Body of pancreas (tissue), 4 donors: ENCODE data around the gene ZNF281. TPM values are rescaled to one million over a fixed set of nuclear protein-coding genes. Genes with fewer than 3 reads are reported as not detected.

ENCODE experiments used
- ATAC-seq: fragments of 150-250 bp; one replicate; pipeline ENCODE4 v1.9.1; 2016
- DNase-seq, 4 donors: peaks; one replicate each; pipeline ENCODE4 v3.0.0-alpha.2; 2019
- H3K27ac ChIP-seq, 4 donors: fragments of 200-600 bp; sonication (generic); 1 replicate in 3 of 4; 2 replicates in 1 of 4; pipeline versions ENCODE4 v1.5.1 to v1.6.1; 2016 to 2019; ENCODE audit warnings: mild to moderate bottlenecking in 1 of 4, mixed read lengths in 1 of 4, moderate library complexity in 1 of 4
- H3K27me3 ChIP-seq, 2 donors: fragments of 200-600 bp; sonication (generic); one replicate each; pipeline ENCODE4 v1.6.0; 2016; ENCODE audit warnings: mild to moderate bottlenecking in 1 of 2
- H3K36me3 ChIP-seq, 2 donors: fragments of 200-600 bp; sonication (generic); replicated peaks in 1 of 2; 2 replicates each; pipeline ENCODE4 v1.5.1; 2016; ENCODE audit warnings: low read depth in 2 of 2; ENCODE audit not compliant: insufficient read depth in 1 of 2
- H3K4me1 ChIP-seq: fragments of 200-600 bp; sonication (generic); one replicate; pipeline ENCODE4 v1.6.0; 2016
- H3K4me3 ChIP-seq, 2 donors: fragments of 200-600 bp; sonication (generic); 1 replicate in 1 of 2; 2 replicates in 1 of 2; pipeline ENCODE4 v1.5.1; 2016 to 2019
- H3K9me3 ChIP-seq, 3 donors: fragments of 200-600 bp; sonication (generic); 1 replicate in 2 of 3; 2 replicates in 1 of 3; pipeline ENCODE4 v1.5.1; 2016
- POLR2A ChIP-seq, 3 donors: fragments of 450-650 bp; IDR thresholded peaks; one replicate each; pipeline ENCODE4 v1.6.1; 2016; ENCODE audit warnings: antibody characterized with exemption in 3 of 3, mild to moderate bottlenecking in 2 of 3
- WGBS, 2 donors: methylation state at CpG; one replicate each; pipeline ENCODE4 v1.1.5; 2017; 5-methylcytosine and 5-hydroxymethylcytosine counted together
- intact Hi-C: fragments of 100-400 bp; cut with DNase I; formaldehyde crosslinking; loops from one replicate; pipeline ENCODE4 v1.15.1; 2023
- total RNA-seq, 2 donors: library from RNA; depleted of rRNA; stranded (reverse); fragments of >200 nt; gene quantifications; one replicate each; pipeline ENCODE4 v1.1.0, GENCODE V29; 2016
- TF ChIP-seq, protein P1 (sequence below), 7 experiments: fragments of 450-650 bp in 4 of 7; fragments of 200-600 bp in 3 of 7; sonication (generic) in 3 of 7; IDR thresholded peaks; one replicate each; pipeline ENCODE4 v1.5.1; 2016 to 2019; ENCODE audit warnings: antibody characterized with exemption in 7 of 7

Gene ZNF281
- total RNA-seq, 2 donors from 2014 or later = 6.5 to 7.9 TPM

DNA sequence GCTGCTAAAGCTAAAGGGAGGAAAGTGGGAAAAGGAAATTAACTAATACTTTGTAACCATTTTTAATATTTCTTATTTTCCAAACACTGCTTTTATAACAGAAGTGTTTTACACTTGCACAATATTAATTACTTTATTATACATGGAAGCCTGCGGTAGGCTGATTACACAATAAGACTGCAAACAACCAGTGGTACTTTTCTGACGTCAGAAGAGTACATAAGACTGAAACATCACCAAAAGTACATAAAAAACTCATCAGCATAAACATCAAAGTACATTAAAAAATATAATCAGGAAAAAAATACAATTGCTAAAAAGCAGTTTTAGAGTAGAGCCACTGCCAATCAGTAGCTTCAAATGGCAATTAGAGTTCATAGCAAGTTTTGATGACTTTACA lies 4.6 kb downstream of the ZNF281 start:
- WGBS, 2 donors = 16% methylated on average over 2 of the region's 2 CpGs
- Histone ChIP-seq H3K9me3 (no peaks in the 10 kb centered on the region), H3K4me3 (no peak overlapping the region), H3K4me1 (peaks cover 53% of the 10 kb centered on the region), H3K27me3 (no peaks in the 10 kb centered on the region), H3K36me3 (no peaks in the 10 kb centered on the region), H3K27ac (no peak overlapping the region)
- intact Hi-C loops = no loop called here
- ATAC-seq = no peak
- TF ChIP-seq, protein P1, sequence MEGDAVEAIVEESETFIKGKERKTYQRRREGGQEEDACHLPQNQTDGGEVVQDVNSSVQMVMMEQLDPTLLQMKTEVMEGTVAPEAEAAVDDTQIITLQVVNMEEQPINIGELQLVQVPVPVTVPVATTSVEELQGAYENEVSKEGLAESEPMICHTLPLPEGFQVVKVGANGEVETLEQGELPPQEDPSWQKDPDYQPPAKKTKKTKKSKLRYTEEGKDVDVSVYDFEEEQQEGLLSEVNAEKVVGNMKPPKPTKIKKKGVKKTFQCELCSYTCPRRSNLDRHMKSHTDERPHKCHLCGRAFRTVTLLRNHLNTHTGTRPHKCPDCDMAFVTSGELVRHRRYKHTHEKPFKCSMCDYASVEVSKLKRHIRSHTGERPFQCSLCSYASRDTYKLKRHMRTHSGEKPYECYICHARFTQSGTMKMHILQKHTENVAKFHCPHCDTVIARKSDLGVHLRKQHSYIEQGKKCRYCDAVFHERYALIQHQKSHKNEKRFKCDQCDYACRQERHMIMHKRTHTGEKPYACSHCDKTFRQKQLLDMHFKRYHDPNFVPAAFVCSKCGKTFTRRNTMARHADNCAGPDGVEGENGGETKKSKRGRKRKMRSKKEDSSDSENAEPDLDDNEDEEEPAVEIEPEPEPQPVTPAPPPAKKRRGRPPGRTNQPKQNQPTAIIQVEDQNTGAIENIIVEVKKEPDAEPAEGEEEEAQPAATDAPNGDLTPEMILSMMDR (IDR thresholded peaks at IDR 0.05) = no peak
- TF ChIP-seq POLR2A (IDR thresholded peaks at IDR 0.05) = no peak
- DNase-seq = peak in 1 of 4 donors; percentile 23

DNA sequence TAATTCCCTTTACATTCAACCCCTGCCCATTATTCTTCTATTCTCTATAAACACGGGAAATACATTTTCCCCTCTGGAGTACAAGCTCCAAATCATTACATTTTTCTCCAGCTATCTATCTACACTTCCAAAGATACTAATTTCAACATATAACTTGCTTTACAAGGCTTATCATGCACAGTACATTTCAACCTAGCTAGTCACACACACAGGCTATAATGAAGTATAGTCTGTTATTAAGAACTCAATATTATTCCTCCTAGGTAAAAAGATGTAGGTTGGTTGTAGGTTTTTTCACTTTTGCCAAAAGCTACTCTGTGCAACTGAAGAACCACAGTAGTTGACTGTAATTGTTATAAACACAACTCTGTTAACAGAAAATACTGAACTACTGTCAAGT lies 8.1 kb downstream of the ZNF281 start:
- Histone ChIP-seq H3K4me1 (peaks cover 29% of the 10 kb centered on the region), H3K27ac (no peak overlapping the region), H3K36me3 (no peaks in the 10 kb centered on the region), H3K4me3 (no peak overlapping the region), H3K9me3 (no peaks in the 10 kb centered on the region), H3K27me3 (no peaks in the 10 kb centered on the region)
- ATAC-seq = no peak
- intact Hi-C loops = no loop called here
- TF ChIP-seq, protein P1 (IDR thresholded peaks at IDR 0.05) = no peak
- no peak for TF ChIP-seq POLR2A (IDR thresholded peaks at IDR 0.05)
- 50 to 53% methylated on average over 1 of the region's 1 CpG for whole genome bisulfite sequencing, 2 donors
- no peak for DNase-seq

DNA sequence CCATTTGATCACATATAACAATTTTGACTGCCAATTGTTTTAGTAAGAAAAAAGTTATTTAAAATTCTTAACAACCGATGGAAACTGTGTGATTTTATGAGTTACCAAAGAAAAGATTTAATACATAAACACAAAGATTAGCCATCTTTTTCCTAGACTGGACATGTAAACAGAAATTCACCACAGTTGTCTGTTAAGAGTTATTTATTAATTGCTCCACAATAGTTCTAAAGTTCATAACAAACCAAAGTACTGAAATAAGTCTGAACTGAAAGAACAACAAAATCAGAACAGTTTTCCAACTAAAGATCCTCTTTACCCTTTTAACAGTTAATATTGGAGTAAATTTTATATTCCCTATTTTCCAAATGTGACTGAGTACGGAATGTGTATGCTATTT lies 8.6 kb downstream of the ZNF281 start:
- no peak for ATAC-seq
- intact Hi-C loops = no loop called here
- Histone ChIP-seq H3K27ac (no peak overlapping the region), H3K27me3 (no peaks in the 10 kb centered on the region), H3K4me1 (peaks cover 27% of the 10 kb centered on the region), H3K36me3 (no peaks in the 10 kb centered on the region), H3K9me3 (no peaks in the 10 kb centered on the region), H3K4me3 (no peak overlapping the region)
- TF ChIP-seq, protein P1 (IDR thresholded peaks at IDR 0.05) = no peak
- TF ChIP-seq POLR2A (IDR thresholded peaks at IDR 0.05) = no peak
- WGBS, 2 donors = 70 to 71% methylated on average over 2 of the region's 2 CpGs
- DNase-seq = no peak

DNA sequence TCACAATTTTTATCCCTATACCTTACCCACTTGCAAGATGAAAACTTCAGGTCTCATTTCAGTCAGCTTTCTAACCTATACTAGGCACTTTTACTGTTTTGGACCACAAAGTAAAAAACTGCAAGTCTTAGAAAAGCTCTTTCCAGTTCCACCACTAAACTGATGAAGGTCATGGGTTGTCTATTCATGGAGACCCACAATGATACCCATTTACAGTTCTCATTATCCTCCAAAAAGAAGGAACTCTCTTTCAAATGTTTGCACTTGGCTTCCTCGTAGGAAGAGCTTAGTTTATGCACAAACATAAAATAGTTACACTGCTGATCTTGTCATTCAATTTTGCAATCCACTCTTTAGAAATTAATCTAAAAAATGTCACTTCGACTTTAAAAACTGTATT lies 9.3 kb downstream of the ZNF281 start:
- no peaks in the 10 kb centered on the region for H3K9me3 ChIP-seq
- H3K27ac ChIP-seq = no peak overlapping the region
- no peak for TF ChIP-seq POLR2A (IDR thresholded peaks at IDR 0.05)
- TF ChIP-seq, protein P1 (IDR thresholded peaks at IDR 0.05) = no peak
- intact Hi-C loops = no loop called here
- H3K4me3 ChIP-seq = no peak overlapping the region
- peaks cover 20% of the 10 kb centered on the region for H3K4me1 ChIP-seq
- DNase-seq (no peak), ATAC-seq (no peak)
- H3K27me3 ChIP-seq = no peaks in the 10 kb centered on the region
- no peaks in the 10 kb centered on the region for H3K36me3 ChIP-seq
- 58 to 69% methylated on average over 2 of the region's 2 CpGs for WGBS, 2 donors

DNA sequence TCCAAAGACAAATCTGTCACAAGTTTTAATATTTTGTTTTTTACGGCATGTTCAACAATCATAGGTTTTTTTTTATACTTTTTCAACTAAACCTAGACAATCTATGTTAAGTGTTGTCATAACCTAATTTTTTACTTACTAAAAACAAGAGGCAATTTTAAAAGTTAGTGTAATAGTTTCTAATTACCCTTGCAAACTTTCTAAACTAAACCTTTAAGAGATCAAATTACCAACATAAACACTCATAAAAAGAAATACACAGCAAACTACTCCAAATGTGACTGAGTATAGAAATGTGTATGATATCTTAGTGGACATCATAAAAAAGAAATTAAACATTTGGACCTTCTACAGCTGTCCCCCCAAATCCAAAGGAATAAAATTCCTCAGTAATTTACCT lies 10.0 kb downstream of the ZNF281 start:
- intact Hi-C loops = no loop called here
- peaks cover 14% of the 10 kb centered on the region for H3K4me1 ChIP-seq
- ATAC-seq = no peak
- H3K36me3 ChIP-seq = no peaks in the 10 kb centered on the region
- no peaks in the 10 kb centered on the region for H3K27me3 ChIP-seq
- H3K9me3 ChIP-seq = no peaks in the 10 kb centered on the region
- 95 to 100% methylated on average over 1 of the region's 1 CpG for WGBS, 2 donors
- no peak overlapping the region for H3K27ac ChIP-seq
- no peak for TF ChIP-seq POLR2A (IDR thresholded peaks at IDR 0.05)
- TF ChIP-seq, protein P1 (IDR thresholded peaks at IDR 0.05) = no peak
- DNase-seq = no peak
- no peak overlapping the region for H3K4me3 ChIP-seq
